Mesenchymal stem cell (in vitro differentiated cells and primary cell): ENCODE results near the gene TBX2.

Experiments
- DNase-seq: peaks from one replicate; pipeline ENCODE4 v3.0.0-alpha.2; 2013
- H2AFZ ChIP-seq: one replicate; pipeline ENCODE4 v1.6.1; 2013; ENCODE audit warnings: low read depth, mild to moderate bottlenecking, control low read depth, inconsistent platforms, low read length, moderate library complexity
- H2AK5ac ChIP-seq: 2 replicates; pipeline ENCODE4 v1.6.1; 2013; ENCODE audit warnings: low read length, moderate library complexity, mild to moderate bottlenecking, inconsistent platforms; ENCODE audit not compliant: severe bottlenecking
- H2BK120ac ChIP-seq: one replicate; pipeline ENCODE4 v1.6.1; 2013; ENCODE audit warnings: low read depth, mild to moderate bottlenecking, inconsistent platforms, low read length, moderate library complexity
- H2BK12ac ChIP-seq, 2 experiments: one replicate each; pipeline ENCODE4 v1.6.1; 2013; ENCODE audit warnings: inconsistent platforms in 2 of 2, low read length in 2 of 2, mild to moderate bottlenecking in 2 of 2, moderate library complexity in 2 of 2, control low read depth in 1 of 2
- H2BK15ac ChIP-seq: one replicate; pipeline ENCODE4 v1.6.1; 2013; ENCODE audit warnings: mild to moderate bottlenecking, low read depth, inconsistent platforms; ENCODE audit not compliant: poor library complexity, severe bottlenecking
- H2BK5ac ChIP-seq: 2 replicates; pipeline ENCODE4 v1.6.1; 2013; ENCODE audit warnings: low read depth, mild to moderate bottlenecking, low read length, control low read depth, inconsistent platforms; ENCODE audit not compliant: poor library complexity, severe bottlenecking
- H3K14ac ChIP-seq, 2 experiments: one replicate each; pipeline ENCODE4 v1.6.1; 2013; ENCODE audit warnings: inconsistent platforms in 2 of 2, low read length in 2 of 2, control low read depth in 1 of 2, mild to moderate bottlenecking in 1 of 2, moderate library complexity in 1 of 2
- H3K18ac ChIP-seq, 2 experiments: one replicate each; pipeline ENCODE4 v1.6.1; 2013; ENCODE audit warnings: inconsistent platforms in 2 of 2, low read length in 2 of 2, control low read depth in 1 of 2, low read depth in 1 of 2, mild to moderate bottlenecking in 1 of 2
- H3K23ac ChIP-seq, 2 experiments: one replicate each; pipeline ENCODE4 v1.6.1; 2013; ENCODE audit warnings: inconsistent platforms in 2 of 2, low read length in 2 of 2, mild to moderate bottlenecking in 2 of 2, moderate library complexity in 2 of 2, control low read depth in 1 of 2
- H3K27ac ChIP-seq: 2 replicates; pipeline ENCODE4 v1.5.1; 2013; ENCODE audit warnings: mild to moderate bottlenecking, moderate library complexity, low read length, control low read depth, inconsistent platforms; ENCODE audit not compliant: poor library complexity, severe bottlenecking
- H3K27me3 ChIP-seq, 2 experiments: 2 replicates each; pipeline versions ENCODE4 v1.6.1 to v1.7.0; 2013; ENCODE audit warnings: low read length in 2 of 2, mild to moderate bottlenecking in 2 of 2, moderate library complexity in 2 of 2, control low read depth in 1 of 2, inconsistent platforms in 1 of 2; ENCODE audit not compliant: control insufficient read depth in 1 of 2, insufficient read depth in 1 of 2
- H3K36me3 ChIP-seq, 2 experiments: 2 replicates each; pipeline versions ENCODE4 v1.6.1 to v1.7.0; 2013; ENCODE audit warnings: low read length in 2 of 2, control low read depth in 1 of 2, inconsistent platforms in 1 of 2, low read depth in 1 of 2, mild to moderate bottlenecking in 1 of 2; ENCODE audit not compliant: insufficient read depth in 2 of 2, control insufficient read depth in 1 of 2
- H3K4ac ChIP-seq, 2 experiments: one replicate each; pipeline ENCODE4 v1.6.1; 2013; ENCODE audit warnings: inconsistent platforms in 2 of 2, low read length in 2 of 2, mild to moderate bottlenecking in 2 of 2, moderate library complexity in 2 of 2, control low read depth in 1 of 2, low read depth in 1 of 2
- H3K4me1 ChIP-seq: 2 replicates; pipeline ENCODE4 v1.6.1; 2013; ENCODE audit warnings: low read depth, low read length, control low read depth; ENCODE audit not compliant: control insufficient read depth, insufficient read depth
- H3K4me2 ChIP-seq: 2 replicates; pipeline ENCODE4 v1.6.1; 2013; ENCODE audit warnings: low read length, mild to moderate bottlenecking, inconsistent platforms; ENCODE audit not compliant: poor library complexity, severe bottlenecking
- H3K4me3 ChIP-seq, 2 experiments: 2 replicates each; pipeline versions ENCODE4 v1.5.1 to v1.7.0; 2013; ENCODE audit warnings: low read length in 2 of 2, mild to moderate bottlenecking in 2 of 2, control low read depth in 1 of 2, low read depth in 1 of 2; ENCODE audit not compliant: insufficient read depth in 1 of 2
- H3K79me1 ChIP-seq: replicated peaks from 2 replicates; pipeline ENCODE4 v1.6.1; 2013; ENCODE audit warnings: mild to moderate bottlenecking, control low read depth, low read length, inconsistent platforms; ENCODE audit not compliant: poor library complexity, severe bottlenecking
- H3K9ac ChIP-seq: 2 replicates; pipeline ENCODE4 v1.7.0; 2013; ENCODE audit warnings: mild to moderate bottlenecking, low read length, moderate library complexity
- H3K9me3 ChIP-seq: 2 replicates; pipeline ENCODE4 v1.7.0; 2013; ENCODE audit warnings: mild to moderate bottlenecking, low read length; ENCODE audit not compliant: control insufficient read depth
- H4K8ac ChIP-seq: one replicate; pipeline ENCODE4 v1.6.1; 2013; ENCODE audit warnings: inconsistent platforms, mild to moderate bottlenecking, low read length, moderate library complexity
- H4K91ac ChIP-seq: one replicate; pipeline ENCODE4 v1.6.1; 2013; ENCODE audit warnings: mild to moderate bottlenecking, low read length, inconsistent platforms
- WGBS: methylation state at CpG from one replicate; pipeline ENCODE4 v1.1.7; 2013; ENCODE audit warnings: mixed read lengths; 5-methylcytosine and 5-hydroxymethylcytosine counted together

TBX2 gene

GRCh38 chr17:61420745-61421398, 21.2 kb downstream of the TBX2 start:
- Histone ChIP-seq H2BK12ac (no peak overlapping the region), H3K27ac (no peak overlapping the region), H3K4me1 (peaks cover 11% of the 10 kb centered on the region), H3K9me3 (no peaks in the 10 kb centered on the region), H2AK5ac (no peak overlapping the region), H3K36me3 (no peaks in the 10 kb centered on the region), H3K18ac (no peak overlapping the region), H3K4me2 (no peak overlapping the region), H4K8ac (no peak overlapping the region), H2BK120ac (no peak overlapping the region), H3K79me1 (no peaks in the 10 kb centered on the region), H3K27me3 (peaks cover 30 to 44% of the 10 kb centered on the region in 2 experiments), H3K4ac (no peak overlapping the region), H4K91ac (no peak overlapping the region), H2AFZ (no peak overlapping the region), H2BK5ac (no peak overlapping the region), H3K4me3 (no peak overlapping the region), H2BK15ac (no peak overlapping the region), H3K9ac (no peak overlapping the region), H3K23ac (peak overlapping the region in 1 of 2 experiments; percentile 61), H3K14ac (no peak overlapping the region)
- no peak for DNase-seq
- 89% methylated on average over 3 of the region's 4 CpGs for WGBS

GRCh38 chr17:61421460-61421859, 21.8 kb downstream of the TBX2 start:
- no CpG with 5 or more reads among the region's 4 CpGs for WGBS
- H3K14ac ChIP-seq, result no peak overlapping the region

GRCh38 chr17:61422116-61422799, 22.6 kb downstream of the TBX2 start:
- no peak overlapping the region for H2BK12ac ChIP-seq
- no peak overlapping the region for H3K14ac ChIP-seq
- no peak overlapping the region for H2BK120ac ChIP-seq
- H3K9ac ChIP-seq, result no peak overlapping the region
- no peak overlapping the region for H4K8ac ChIP-seq
- no peaks in the 10 kb centered on the region for H3K36me3 ChIP-seq
- H3K4me2 ChIP-seq, result no peak overlapping the region
- no peak overlapping the region for H3K4ac ChIP-seq
- no peak overlapping the region for H3K18ac ChIP-seq
- peaks cover 5% of the 10 kb centered on the region for H3K4me1 ChIP-seq
- H2AK5ac ChIP-seq, result no peak overlapping the region
- H4K91ac ChIP-seq, result no peak overlapping the region
- H3K79me1 ChIP-seq, result no peaks in the 10 kb centered on the region
- no peak overlapping the region for H3K23ac ChIP-seq
- H3K9me3 ChIP-seq, result no peaks in the 10 kb centered on the region
- whole genome bisulfite sequencing, result 78% methylated on average over 4 of the region's 5 CpGs
- H2BK5ac ChIP-seq, result no peak overlapping the region
- no peak for DNase-seq
- no peak overlapping the region for H2AFZ ChIP-seq
- H3K27ac ChIP-seq, result no peak overlapping the region
- H3K27me3 ChIP-seq, result peaks cover 30 to 44% of the 10 kb centered on the region in 2 experiments
- H2BK15ac ChIP-seq, result no peak overlapping the region
- H3K4me3 ChIP-seq, result no peak overlapping the region

More at GRCh38 chr17:61421460-61421859, 21.8 kb downstream of the TBX2 start:
- H2BK120ac ChIP-seq, result no peak overlapping the region
- H3K4me3 ChIP-seq, result no peak overlapping the region
- H3K4me1 ChIP-seq, result peaks cover 10% of the 10 kb centered on the region
- H4K91ac ChIP-seq, result no peak overlapping the region
- H3K9ac ChIP-seq, result no peak overlapping the region
- no peak for DNase-seq
- no peak overlapping the region for H4K8ac ChIP-seq
- H2BK12ac ChIP-seq, result no peak overlapping the region
- no peaks in the 10 kb centered on the region for H3K9me3 ChIP-seq
- no peak overlapping the region for H3K27ac ChIP-seq
- no peaks in the 10 kb centered on the region for H3K79me1 ChIP-seq
- no peaks in the 10 kb centered on the region for H3K36me3 ChIP-seq
- no peak overlapping the region for H3K23ac ChIP-seq
- no peak overlapping the region for H2BK15ac ChIP-seq
- peaks cover 30 to 44% of the 10 kb centered on the region in 2 experiments for H3K27me3 ChIP-seq
- no peak overlapping the region for H2AFZ ChIP-seq
- H3K4ac ChIP-seq, result no peak overlapping the region
- no peak overlapping the region for H2BK5ac ChIP-seq
- H3K18ac ChIP-seq, result no peak overlapping the region
- no peak overlapping the region for H2AK5ac ChIP-seq
- no peak overlapping the region for H3K4me2 ChIP-seq

GRCh38 chr17:61422869-61423268, 23.2 kb downstream of the TBX2 start:
- Histone ChIP-seq H2AFZ (no peak overlapping the region), H3K4me3 (no peak overlapping the region), H3K9ac (no peak overlapping the region), H3K4me2 (no peak overlapping the region), H4K91ac (no peak overlapping the region), H2BK5ac (no peak overlapping the region), H3K27me3 (peaks cover 28 to 44% of the 10 kb centered on the region in 2 experiments), H4K8ac (no peak overlapping the region), H3K9me3 (no peaks in the 10 kb centered on the region), H3K4me1 (peaks cover 5% of the 10 kb centered on the region), H2AK5ac (no peak overlapping the region), H2BK15ac (no peak overlapping the region), H3K4ac (no peak overlapping the region), H2BK120ac (no peak overlapping the region), H3K27ac (no peak overlapping the region), H3K18ac (no peak overlapping the region), H3K14ac (no peak overlapping the region), H3K79me1 (no peaks in the 10 kb centered on the region), H3K36me3 (no peaks in the 10 kb centered on the region), H2BK12ac (no peak overlapping the region), H3K23ac (no peak overlapping the region)
- 65% methylated on average over 2 of the region's 2 CpGs for WGBS
- no peak for DNase-seq
